ENCODE data around the gene TMEM214.

- TF ChIP-seq CTCF (IDR thresholded peaks at IDR 0.05) (no peak), POLR2A (IDR thresholded peaks at IDR 0.05) (no peak)
Observed at GRCh38 chr2:27074738-27075565, 42.2 kb downstream of the TMEM214 start.
